Lung microvascular endothelial cell (primary cell): ENCODE measurements around the gene OR2T11. TPM values are rescaled to one million over a fixed set of nuclear protein-coding genes. Genes with fewer than 3 reads are reported as not detected.
A peak's percentile ranks its signal among the peaks of the same experiment; 100 is the strongest.
"Not testable (repeated sequence)": the region's sequence is repeated elsewhere in the genome, so short reads cannot be mapped to it uniquely, and the experiment has no call there.

Experiments used
- DNase-seq, 2 donors: peaks; one replicate each; pipeline versions ENCODE4 v3.0.0 to v3.0.0-alpha.2; 2010; ENCODE audit warnings: low read depth in 2 of 2
- total RNA-seq: library from RNA; depleted of rRNA; stranded (reverse); fragments of >200 nt; gene quantifications from 2 replicates; pipeline ENCODE4 v1.2.1, GENCODE V29; 2014

Gene OR2T11
- total RNA-seq: not detected in 2 replicates

- not testable (repeated sequence) for DNase-seq
These were observed at the start of gene OR2T11 for GRCh38 chr1:248634991-248635390. Gene OR2T11 (minus strand): TSS chr1:248635091. CDS start chr1:248627128, 7,963 bp downstream.

GRCh38 chr1:248681651-248682050 is 46.8 kb upstream of the OR2T11 start:
- no peak for DNase-seq

GRCh38 chr1:248670003-248670402 is 35.1 kb upstream of the OR2T11 start:
- DNase-seq: no peak

GRCh38 chr1:248663453-248664328 is 28.8 kb upstream of the OR2T11 start:
- DNase-seq: not testable (repeated sequence)

- DNase-seq: not testable (repeated sequence)
These were observed 21.9 kb upstream of the OR2T11 start for GRCh38 chr1:248656797-248657196.

- not testable (repeated sequence) for DNase-seq
These were observed 20.5 kb upstream of the OR2T11 start, which contains the start of gene OR2T27 for GRCh38 chr1:248655354-248655753. Gene OR2T27 (minus strand): TSS chr1:248655528. CDS start chr1:248650884, 4,644 bp downstream.

GRCh38 chr1:248648770-248649536 is 14.1 kb upstream of the OR2T11 start:
- not testable (repeated sequence) for DNase-seq

- not testable (repeated sequence) for DNase-seq
These were observed 10.3 kb upstream of the OR2T11 start, which contains the start of gene OR2T35 for GRCh38 chr1:248645178-248645577. Gene OR2T35 (minus strand): TSS chr1:248645278. CDS start chr1:248639258, 6,020 bp downstream.

GRCh38 chr1:248642971-248643651 is 8.2 kb upstream of the OR2T11 start:
- not testable (repeated sequence) for DNase-seq

GRCh38 chr1:248641583-248641982 is 6.7 kb upstream of the OR2T11 start:
- DNase-seq: not testable (repeated sequence)

- DNase-seq: not testable (repeated sequence)
These were observed 6.0 kb upstream of the OR2T11 start for GRCh38 chr1:248640906-248641305.

GRCh38 chr1:248639652-248640051 is 4.8 kb upstream of the OR2T11 start:
- not testable (repeated sequence) for DNase-seq

GRCh38 chr1:248636612-248637011 is 1.7 kb upstream of the OR2T11 start:
- not testable (repeated sequence) for DNase-seq

- DNase-seq: no peak
These were observed 3.4 kb downstream of the OR2T11 start for GRCh38 chr1:248631354-248632008.

GRCh38 chr1:248630551-248630950 is 4.3 kb downstream of the OR2T11 start:
- DNase-seq: no peak

- no peak for DNase-seq
These were observed 6.7 kb downstream of the OR2T11 start for GRCh38 chr1:248627971-248628844.

- DNase-seq: no peak
These were observed 8.9 kb downstream of the OR2T11 start for GRCh38 chr1:248625971-248626370.

- no peak for DNase-seq
These were observed 9.7 kb downstream of the OR2T11 start for GRCh38 chr1:248625166-248625565.

- peak; percentile 46 to 65 for DNase-seq
These were observed 12.3 kb downstream of the OR2T11 start for GRCh38 chr1:248622570-248623001.

GRCh38 chr1:248621770-248622169 is 13.1 kb downstream of the OR2T11 start:
- DNase-seq: no peak
